SKM-1 (cell line): ENCODE results near the gene GJB5.

Source experiments
- DNase-seq: peaks from one replicate; lab custom pipeline; 2025; ENCODE audit not compliant: unreplicated experiment; lab: John Stamatoyannopoulos, UW

GJB5 gene

DNA sequence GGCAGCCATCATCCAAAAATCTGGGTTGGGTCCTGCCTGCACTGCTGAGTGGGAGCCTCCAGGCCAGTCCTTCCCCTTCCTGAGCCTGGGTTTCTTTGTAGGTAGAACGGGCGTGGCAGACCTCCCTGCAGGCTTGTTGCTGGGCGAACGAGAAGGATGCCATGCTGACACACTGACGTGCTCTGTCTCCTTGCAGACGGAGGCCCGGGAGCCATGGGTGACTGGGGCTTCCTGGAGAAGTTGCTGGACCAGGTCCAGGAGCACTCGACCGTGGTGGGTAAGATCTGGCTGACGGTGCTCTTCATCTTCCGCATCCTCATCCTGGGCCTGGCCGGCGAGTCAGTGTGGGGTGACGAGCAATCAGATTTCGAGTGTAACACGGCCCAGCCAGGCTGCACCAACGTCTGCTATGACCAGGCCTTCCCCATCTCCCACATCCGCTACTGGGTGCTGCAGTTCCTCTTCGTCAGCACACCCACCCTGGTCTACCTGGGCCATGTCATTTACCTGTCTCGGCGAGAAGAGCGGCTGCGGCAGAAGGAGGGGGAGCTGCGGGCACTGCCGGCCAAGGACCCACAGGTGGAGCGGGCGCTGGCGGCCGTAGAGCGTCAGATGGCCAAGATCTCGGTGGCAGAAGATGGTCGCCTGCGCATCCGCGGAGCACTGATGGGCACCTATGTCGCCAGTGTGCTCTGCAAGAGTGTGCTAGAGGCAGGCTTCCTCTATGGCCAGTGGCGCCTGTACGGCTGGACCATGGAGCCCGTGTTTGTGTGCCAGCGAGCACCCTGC lies 39.3 kb downstream of the GJB5 start:
- no peak for DNase-seq

DNA sequence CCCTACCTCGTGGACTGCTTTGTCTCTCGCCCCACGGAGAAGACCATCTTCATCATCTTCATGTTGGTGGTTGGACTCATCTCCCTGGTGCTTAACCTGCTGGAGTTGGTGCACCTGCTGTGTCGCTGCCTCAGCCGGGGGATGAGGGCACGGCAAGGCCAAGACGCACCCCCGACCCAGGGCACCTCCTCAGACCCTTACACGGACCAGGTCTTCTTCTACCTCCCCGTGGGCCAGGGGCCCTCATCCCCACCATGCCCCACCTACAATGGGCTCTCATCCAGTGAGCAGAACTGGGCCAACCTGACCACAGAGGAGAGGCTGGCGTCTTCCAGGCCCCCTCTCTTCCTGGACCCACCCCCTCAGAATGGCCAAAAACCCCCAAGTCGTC lies 39.9 kb downstream of the GJB5 start:
- no peak for DNase-seq

- no peak for DNase-seq
Observed at GRCh38 chr1:34795916-34796315, 41.1 kb downstream of the GJB5 start.

- no peak for DNase-seq
Observed at GRCh38 chr1:34796990-34797389, 42.1 kb downstream of the GJB5 start.

- DNase-seq, result no peak
Observed at GRCh38 chr1:34800214-34800613, 45.4 kb downstream of the GJB5 start.

GRCh38 chr1:34803770-34804169 lies 48.9 kb downstream of the GJB5 start:
- DNase-seq, result no peak

- DNase-seq, result no peak
Observed at GRCh38 chr1:34806396-34806795, 51.5 kb downstream of the GJB5 start.
